Upper lobe of left lung (tissue), 4 donors: ENCODE results near the gene GALNT18.

ENCODE experiments used
- POLR2A ChIP-seq, 4 donors: fragments of 450-650 bp; IDR thresholded peaks; one replicate each; pipeline ENCODE4 v1.5.1; 2016 to 2017; ENCODE audit warnings: antibody characterized with exemption in 4 of 4, mild to moderate bottlenecking in 2 of 4
- TF ChIP-seq, protein P1 (sequence below), 6 experiments: fragments of 450-650 bp in 4 of 6; fragments of 200-600 bp in 2 of 6; sonication (generic) in 2 of 6; IDR thresholded peaks; one replicate each; pipeline ENCODE4 v1.5.1; 2016 to 2019; ENCODE audit warnings: antibody characterized with exemption in 6 of 6

- no peak for TF ChIP-seq POLR2A (IDR thresholded peaks at IDR 0.05)
- TF ChIP-seq, protein P1, sequence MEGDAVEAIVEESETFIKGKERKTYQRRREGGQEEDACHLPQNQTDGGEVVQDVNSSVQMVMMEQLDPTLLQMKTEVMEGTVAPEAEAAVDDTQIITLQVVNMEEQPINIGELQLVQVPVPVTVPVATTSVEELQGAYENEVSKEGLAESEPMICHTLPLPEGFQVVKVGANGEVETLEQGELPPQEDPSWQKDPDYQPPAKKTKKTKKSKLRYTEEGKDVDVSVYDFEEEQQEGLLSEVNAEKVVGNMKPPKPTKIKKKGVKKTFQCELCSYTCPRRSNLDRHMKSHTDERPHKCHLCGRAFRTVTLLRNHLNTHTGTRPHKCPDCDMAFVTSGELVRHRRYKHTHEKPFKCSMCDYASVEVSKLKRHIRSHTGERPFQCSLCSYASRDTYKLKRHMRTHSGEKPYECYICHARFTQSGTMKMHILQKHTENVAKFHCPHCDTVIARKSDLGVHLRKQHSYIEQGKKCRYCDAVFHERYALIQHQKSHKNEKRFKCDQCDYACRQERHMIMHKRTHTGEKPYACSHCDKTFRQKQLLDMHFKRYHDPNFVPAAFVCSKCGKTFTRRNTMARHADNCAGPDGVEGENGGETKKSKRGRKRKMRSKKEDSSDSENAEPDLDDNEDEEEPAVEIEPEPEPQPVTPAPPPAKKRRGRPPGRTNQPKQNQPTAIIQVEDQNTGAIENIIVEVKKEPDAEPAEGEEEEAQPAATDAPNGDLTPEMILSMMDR (IDR thresholded peaks at IDR 0.05): no peak
Measured at GRCh38 chr11:11532574-11532973, 89.2 kb downstream of the GALNT18 start.
